GM19455 (cell line): ENCODE measurements around the gene ARFGAP1.
"Not testable (repeated sequence)": the region's sequence is repeated elsewhere in the genome, so short reads cannot be mapped to it uniquely, and the experiment has no call there.

Experiments
- ATAC-seq: cut with Tn5 transposase; IDR thresholded peaks from one replicate; pipeline ENCODE4 v1.9.1; 2021; ENCODE audit not compliant: unreplicated experiment

Gene ARFGAP1

DNA sequence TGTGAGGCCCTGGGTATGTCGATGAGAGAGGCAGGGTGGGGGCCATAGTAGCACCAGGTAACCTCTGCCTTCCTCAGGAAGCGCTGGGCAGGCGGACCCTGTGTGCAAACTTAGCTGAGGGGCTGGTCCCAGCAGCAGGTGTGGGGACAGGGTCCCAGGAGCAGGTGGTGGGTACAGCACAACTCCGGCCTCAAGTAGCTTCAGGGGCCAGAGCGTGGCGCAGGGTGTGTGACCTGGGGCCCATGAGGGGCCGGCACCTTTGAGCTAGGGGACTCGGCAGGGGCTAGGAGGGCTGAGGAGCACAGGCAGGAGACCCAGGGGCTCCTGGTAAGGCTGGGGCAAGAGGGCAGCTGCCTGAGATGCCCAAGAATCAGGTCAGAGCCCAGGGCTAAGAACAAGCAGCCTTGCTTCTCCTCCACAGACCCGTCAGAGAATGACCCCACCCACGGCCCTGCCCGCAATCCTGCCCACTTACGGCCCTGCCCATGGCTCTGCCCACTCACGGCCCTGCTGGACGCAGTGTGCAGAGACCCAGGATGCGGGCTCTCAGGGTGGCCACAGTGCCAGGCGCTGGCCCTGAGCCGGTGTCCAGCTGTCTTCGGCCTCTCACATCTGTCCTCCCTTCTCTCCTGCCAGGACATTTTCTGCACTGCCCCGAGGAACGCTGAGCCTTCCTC lies 57.6 kb downstream of the ARFGAP1 start:
- no peak for ATAC-seq

DNA sequence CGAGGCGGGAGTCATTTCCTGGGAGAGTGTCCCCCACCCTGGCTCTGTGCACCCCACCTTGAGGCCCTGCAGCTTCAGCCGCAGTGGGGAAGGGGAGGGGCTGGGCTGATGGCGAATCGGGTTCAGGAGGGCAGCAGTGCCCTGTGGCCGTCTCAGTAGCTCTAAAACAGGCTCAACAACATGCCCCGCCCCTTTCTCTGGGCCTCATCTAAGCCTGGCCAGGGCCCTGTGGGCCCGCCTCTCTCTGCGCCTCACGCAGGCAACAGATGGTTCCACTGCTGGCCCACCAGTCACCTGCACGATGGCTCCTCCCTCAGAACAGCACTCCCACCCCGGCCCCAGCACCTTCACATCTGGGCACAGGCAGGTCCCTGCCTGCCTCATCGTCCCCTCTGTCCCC lies 58.3 kb downstream of the ARFGAP1 start:
- ATAC-seq: no peak

DNA sequence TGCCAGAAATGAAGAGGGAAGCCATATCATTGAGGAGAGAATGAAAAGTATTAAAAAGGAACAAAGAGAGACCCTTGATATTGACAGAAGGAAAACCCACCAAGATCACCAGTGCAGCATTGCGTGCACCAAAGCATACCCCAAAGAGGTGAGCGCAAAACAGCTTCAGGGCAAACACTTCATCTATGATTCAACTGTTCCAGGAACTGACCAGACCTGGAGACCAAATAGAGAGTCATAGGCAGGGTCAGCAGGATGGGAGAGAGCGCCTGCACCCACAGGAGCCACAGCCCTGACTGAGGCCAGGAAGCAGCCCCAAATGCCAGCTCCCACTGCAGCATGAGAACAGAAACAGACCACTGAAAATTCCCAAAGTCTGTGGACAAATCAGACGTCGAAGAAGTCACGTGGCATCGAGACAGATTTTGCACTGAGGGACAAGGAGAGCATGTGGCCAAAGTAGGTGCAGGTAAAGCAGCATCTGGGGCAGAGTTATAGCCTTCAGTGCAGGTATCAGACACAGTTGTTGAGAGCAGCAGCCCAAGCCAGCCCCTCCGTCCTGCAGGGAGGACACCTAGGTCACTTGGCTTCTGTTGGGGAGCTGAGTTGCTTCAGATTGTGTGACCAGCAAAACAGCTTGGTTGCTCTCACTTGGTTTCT lies 59.3 kb downstream of the ARFGAP1 start:
- no peak for ATAC-seq

DNA sequence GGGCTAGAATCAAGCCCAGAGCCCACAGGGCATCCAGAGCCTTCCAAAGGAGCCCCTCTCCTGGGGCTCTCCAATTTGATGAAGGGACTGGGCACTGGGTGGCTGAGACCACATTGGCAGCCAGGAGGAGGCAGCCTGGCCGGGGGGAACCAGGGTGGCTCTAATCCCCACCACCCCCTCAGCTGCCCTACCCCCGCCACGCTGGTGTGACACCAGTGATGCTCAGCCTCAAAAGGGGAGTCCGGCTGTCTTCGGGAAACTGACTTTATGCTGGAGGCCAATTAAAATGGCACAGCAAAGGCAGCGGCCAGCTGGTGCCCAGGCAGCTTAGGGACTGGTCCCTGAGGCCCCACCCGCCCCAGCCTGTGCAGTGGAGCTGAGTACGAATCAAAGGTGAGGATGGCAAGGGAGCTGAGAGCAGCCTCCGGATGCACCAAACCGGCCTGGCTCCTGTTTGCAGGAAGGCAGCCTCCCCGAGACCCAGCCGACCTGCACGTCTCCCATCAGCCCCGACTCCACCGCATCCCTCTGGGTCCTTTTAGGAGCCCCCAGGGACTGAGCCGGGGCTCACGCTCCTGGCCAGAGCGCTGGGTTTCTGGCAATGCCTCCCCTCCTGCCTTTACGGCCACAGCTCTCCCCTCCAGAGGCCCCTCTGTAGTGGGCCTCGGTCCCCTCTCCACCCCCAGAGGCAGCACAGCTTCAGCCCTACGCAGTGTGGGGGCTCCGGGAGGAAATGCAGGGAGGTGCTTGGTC lies 60.1 kb downstream of the ARFGAP1 start:
- no peak for ATAC-seq

DNA sequence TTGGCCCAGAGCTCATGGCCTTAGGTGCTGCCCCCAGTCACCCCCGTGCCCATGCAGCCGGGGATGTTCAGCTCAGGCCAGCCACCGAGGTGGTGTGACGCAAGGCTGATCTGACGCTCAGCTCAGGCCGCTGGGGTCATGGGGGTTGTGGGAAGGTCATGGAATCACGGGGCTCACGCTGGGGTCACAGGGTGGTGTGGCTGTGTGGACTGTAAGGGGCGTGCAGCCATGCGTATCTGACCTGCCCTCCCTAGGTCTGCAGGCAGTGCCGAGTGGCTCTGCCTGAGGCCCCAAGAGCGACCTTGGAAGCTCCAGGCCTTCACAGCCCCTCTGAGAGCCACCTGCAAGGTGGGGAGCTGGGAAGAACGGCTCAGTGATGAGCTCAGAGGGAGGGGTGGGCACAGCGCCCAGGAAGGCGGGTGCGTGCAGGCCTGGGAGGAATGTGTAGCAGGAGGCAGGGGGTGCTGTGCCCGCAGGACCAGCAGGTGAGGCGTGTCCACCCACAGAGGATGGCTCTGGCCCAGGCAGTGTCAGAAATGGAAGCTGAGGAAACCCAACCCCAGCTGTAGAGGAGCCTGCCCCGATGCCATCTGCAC lies 60.7 kb downstream of the ARFGAP1 start:
- ATAC-seq: no peak

DNA sequence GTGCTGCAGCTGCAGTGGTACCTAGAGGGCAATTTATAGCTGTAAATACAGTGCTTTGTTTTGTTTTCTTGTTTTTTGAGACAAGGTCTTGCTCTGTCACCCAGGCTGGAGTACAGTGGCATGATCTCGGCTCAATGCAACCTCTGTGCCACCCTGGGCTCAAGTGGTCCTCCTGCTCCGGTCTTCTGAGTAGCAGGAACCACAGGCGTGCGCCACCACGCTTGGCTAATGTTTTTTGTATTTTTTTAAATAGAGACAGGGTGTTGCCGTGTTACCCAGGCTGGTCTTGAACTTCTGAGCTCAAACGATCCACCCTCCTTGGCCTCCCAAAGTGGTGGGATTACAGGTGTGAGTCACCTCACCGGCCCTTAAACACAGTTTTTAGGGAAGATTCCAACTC lies 61.7 kb downstream of the ARFGAP1 start:
- ATAC-seq: no peak

DNA sequence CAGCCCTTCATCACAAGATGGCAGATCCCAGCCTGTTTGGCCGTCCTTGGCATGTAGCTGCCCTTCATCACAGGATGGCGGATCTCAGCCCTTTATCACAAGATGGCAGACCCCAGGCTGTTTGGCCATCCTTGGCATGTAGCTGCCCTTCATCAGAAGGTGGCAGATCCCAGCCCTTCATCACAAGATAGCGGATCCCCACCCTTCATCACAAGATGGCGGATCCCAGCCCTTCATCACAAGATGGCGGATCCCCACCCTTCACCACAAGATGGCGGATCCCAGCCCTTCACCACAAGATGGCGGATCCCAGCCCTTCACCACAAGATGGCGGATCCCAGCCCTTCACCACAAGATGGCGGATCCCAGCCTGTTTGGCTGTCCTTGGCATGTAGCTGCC lies 62.4 kb downstream of the ARFGAP1 start:
- ATAC-seq: not testable (repeated sequence)

DNA sequence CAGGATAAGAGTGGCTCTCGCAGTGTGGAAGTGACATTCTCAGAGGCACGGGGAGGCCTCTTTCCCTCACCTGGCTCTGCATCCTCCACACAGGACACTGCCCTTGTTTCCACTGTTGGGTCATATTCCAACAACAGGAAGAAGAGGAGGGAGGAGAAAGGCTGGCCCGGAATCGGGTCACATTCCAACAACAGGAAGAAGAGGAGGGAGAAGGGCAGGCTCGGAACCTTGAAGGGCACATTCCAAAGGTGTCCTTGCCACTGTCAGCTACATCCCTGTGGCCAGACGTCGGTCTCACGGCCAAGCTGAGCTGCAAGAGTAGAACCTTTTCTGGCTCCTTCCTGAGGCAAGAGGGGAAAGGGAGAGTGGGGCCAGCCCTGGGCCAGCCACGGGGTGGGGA lies 63.1 kb downstream of the ARFGAP1 start:
- ATAC-seq: no peak

DNA sequence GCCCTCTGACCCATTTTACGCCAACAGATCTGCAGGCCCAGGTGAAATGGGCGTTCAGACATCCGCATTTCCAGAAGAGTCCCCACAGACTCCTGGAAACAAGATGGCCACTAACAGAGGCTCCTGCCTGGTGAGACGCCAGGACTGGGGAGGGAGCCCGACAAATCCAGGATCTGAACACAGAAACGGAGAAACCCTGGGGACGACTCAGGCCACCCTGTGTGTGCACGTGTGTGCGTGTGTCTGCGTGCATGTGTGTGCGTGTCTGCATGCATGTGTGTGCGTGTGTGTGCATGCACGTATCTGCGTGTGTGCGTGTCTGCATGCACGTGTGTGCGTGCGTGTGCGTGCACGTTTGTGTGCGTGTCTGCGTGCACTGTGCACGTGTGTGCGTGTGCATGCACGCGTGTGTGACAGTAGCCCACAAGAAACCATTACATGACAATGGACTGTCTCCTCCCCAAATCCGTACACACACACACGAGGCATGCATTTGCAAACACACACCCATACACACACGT lies 63.7 kb downstream of the ARFGAP1 start:
- no peak for ATAC-seq

DNA sequence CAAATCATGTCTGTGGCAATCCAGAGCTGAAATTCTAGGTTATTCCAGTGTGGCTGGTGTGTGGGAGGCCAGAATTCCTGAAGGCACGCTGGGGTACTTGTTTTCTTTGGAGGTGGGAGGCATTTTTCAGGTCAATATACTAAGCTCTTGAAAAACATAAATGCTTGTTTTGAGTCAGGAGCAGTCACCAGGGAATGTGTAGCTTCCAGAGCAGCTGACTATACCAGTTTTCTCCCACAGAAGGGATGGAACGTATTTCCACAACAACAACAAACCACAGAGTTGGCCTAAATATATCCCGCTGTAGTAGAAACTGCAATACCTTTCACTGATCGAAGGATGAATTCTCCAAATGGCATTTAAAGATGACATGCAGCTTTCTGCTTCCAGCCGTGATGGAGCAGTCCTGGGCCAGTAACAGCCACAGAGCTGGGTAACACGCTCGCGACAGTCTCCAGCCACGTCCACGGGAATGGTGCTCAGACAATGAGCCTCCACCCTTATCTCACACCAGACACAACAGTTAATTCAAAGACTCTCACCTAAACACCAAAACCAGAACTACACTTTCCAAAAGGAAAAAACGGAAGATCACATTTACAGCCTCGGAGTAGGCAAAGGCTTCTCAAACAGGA lies 65.3 kb downstream of the ARFGAP1 start:
- ATAC-seq: no peak
